GM13977 (cell line): ENCODE measurements around the gene CLIP3.
"Not testable (repeated sequence)": the region's sequence is repeated elsewhere in the genome, so short reads cannot be mapped to it uniquely, and the experiment has no call there.

ENCODE experiments used
- DNase-seq: peaks from one replicate; pipeline ENCODE4 v3.0.0; 2012; ENCODE audit warnings: low spot score
- CTCF ChIP-seq: IDR thresholded peaks from 2 replicates; pipeline ENCODE4 v1.5.1; 2012; ENCODE audit warnings: mild to moderate bottlenecking, control low read depth; ENCODE audit not compliant: insufficient read depth; ENCODE audit errors: extremely low read depth, missing control alignments
- in situ Hi-C: fragments of 300-500 bp; cut with MboI; formaldehyde crosslinking; loops from one replicate; pipeline ENCODE4 v1.12.0; 2022; ENCODE audit warnings: low sequenced_read_pairs, low pct_unique_long_range_greater_than_20kb, mixed read lengths, inconsistent platforms; ENCODE audit not compliant: unreplicated experiment

The CLIP3 gene

GRCh38 chr19:36072081-36072480 lies 39.4 kb upstream of the CLIP3 start:
- in situ Hi-C loops = no loop called here
- TF ChIP-seq CTCF = no peak
- DNase-seq = no peak

GRCh38 chr19:36068810-36069499 lies 36.3 kb upstream of the CLIP3 start:
- in situ Hi-C loops, DNase-seq: not testable (repeated sequence)

GRCh38 chr19:36067681-36068080 lies 35.0 kb upstream of the CLIP3 start:
- in situ Hi-C loops = no loop called here
- no peak for TF ChIP-seq CTCF

GRCh38 chr19:36064826-36065225 lies 32.2 kb upstream of the CLIP3 start:
- no peak for DNase-seq
- no peak for TF ChIP-seq CTCF
- in situ Hi-C loops = no loop called here

More at GRCh38 chr19:36067681-36068080, 35.0 kb upstream of the CLIP3 start:
- DNase-seq = no peak

- no peak for TF ChIP-seq CTCF
- in situ Hi-C loops = no loop called here
- DNase-seq = no peak
Measured at GRCh38 chr19:36061367-36061766, 28.7 kb upstream of the CLIP3 start.

GRCh38 chr19:36060430-36060829 lies 27.8 kb upstream of the CLIP3 start:
- in situ Hi-C loops = no loop called here
- DNase-seq = peak; percentile 61
- TF ChIP-seq CTCF = peak; percentile 85

- in situ Hi-C loops = no loop called here
- no peak for DNase-seq
- TF ChIP-seq CTCF = no peak
Measured at GRCh38 chr19:36059180-36059910, 26.7 kb upstream of the CLIP3 start.
